Endothelial cell (in vitro differentiated cells): ENCODE results near the gene FCRL3. TPM values are rescaled to one million over a fixed set of nuclear protein-coding genes. Genes with fewer than 3 reads are reported as not detected.

Source experiments
- DNase-seq: peaks from one replicate; pipeline ENCODE4 v3.0.0; 2021; ENCODE audit warnings: low spot score
- H3K27ac Mint-ChIP-seq: one replicate; pipeline ENCODE4 v1.8.0; 2021; ENCODE audit warnings: mixed read lengths, inconsistent platforms; ENCODE audit not compliant: unreplicated experiment
- H3K27me3 Mint-ChIP-seq: one replicate; pipeline ENCODE4 v1.8.0; 2021; ENCODE audit warnings: mild to moderate bottlenecking, moderate library complexity, mixed read lengths, inconsistent platforms; ENCODE audit not compliant: unreplicated experiment
- H3K36me3 Mint-ChIP-seq: one replicate; pipeline ENCODE4 v1.8.0; 2021; ENCODE audit warnings: mild to moderate bottlenecking, low read depth, mixed read lengths, inconsistent platforms; ENCODE audit not compliant: unreplicated experiment
- H3K4me1 Mint-ChIP-seq: one replicate; pipeline ENCODE4 v1.8.0; 2021; ENCODE audit warnings: mild to moderate bottlenecking, mixed read lengths, inconsistent platforms; ENCODE audit not compliant: unreplicated experiment
- H3K4me3 Mint-ChIP-seq: one replicate; pipeline ENCODE4 v1.8.0; 2021; ENCODE audit warnings: mild to moderate bottlenecking, mixed read lengths, inconsistent platforms; ENCODE audit not compliant: unreplicated experiment
- H3K9me3 Mint-ChIP-seq: one replicate; pipeline ENCODE4 v1.8.0; 2021; ENCODE audit warnings: mixed read lengths, inconsistent platforms; ENCODE audit not compliant: unreplicated experiment
- CTCF ChIP-seq: fragments of 200-600 bp; sonication (generic); IDR thresholded peaks from one replicate; pipeline ENCODE4 v1.5.0; 2021; ENCODE audit warnings: antibody characterized with exemption; ENCODE audit not compliant: unreplicated experiment
- total RNA-seq: library from RNA; stranded (reverse); fragmentation: NEBNext Ultra II Directional; extraction: Animal tissue kit (Norgen Biotek cat#: 25700); gene quantifications from one replicate; pipeline ENCODE4 v1.2.1, GENCODE V29; 2021; ENCODE audit not compliant: unreplicated experiment

The FCRL3 gene
- total RNA-seq, 1 donor from 2014 or later, result not detected

DNA sequence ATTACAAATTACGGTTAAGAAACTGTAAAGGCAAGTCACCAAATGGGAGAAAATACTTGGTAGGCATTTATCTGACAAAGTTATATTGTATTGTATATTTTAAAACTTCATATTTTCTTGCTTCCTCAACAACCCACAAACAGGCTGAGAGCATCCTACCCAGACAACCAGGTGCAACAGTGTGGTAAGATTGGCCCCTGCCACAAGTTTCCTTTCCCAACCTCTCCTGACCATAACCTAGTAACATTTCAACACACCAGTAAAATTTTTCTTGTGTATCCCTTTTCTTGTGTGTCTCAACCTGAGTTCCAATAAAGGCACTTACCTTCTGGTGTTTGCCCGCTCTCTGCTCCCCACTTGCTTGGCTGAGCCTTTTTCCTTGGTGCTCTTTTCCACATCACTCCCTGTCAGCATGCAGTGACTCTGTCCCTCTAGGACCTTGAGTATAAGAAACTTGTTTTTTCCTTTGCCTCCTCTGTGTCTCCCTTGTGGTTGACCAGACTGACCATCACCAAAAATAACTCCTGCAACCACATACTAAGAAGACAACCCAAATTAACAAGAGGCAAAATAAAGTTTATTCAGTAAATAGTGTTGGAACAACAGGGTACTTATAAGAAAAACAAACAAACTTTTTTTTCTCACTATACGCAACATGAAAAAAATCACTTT, 40.9 kb downstream of the FCRL3 start:
- no peak overlapping the region for H3K4me3 Mint-ChIP-seq
- no peaks in the 10 kb centered on the region for H3K9me3 Mint-ChIP-seq
- no peak for TF ChIP-seq CTCF
- no peak for DNase-seq
- no peaks in the 10 kb centered on the region for H3K4me1 Mint-ChIP-seq
- no peaks in the 10 kb centered on the region for H3K36me3 Mint-ChIP-seq
- H3K27ac Mint-ChIP-seq, result no peak overlapping the region
- H3K27me3 Mint-ChIP-seq, result no peaks in the 10 kb centered on the region

GRCh38 chr1:157658571-157658970, 42.0 kb downstream of the FCRL3 start:
- no peak for DNase-seq
- H3K4me3 Mint-ChIP-seq, result no peak overlapping the region
- no peaks in the 10 kb centered on the region for H3K27me3 Mint-ChIP-seq
- no peaks in the 10 kb centered on the region for H3K9me3 Mint-ChIP-seq
- H3K4me1 Mint-ChIP-seq, result no peaks in the 10 kb centered on the region
- TF ChIP-seq CTCF, result no peak
- H3K27ac Mint-ChIP-seq, result no peak overlapping the region
- H3K36me3 Mint-ChIP-seq, result no peaks in the 10 kb centered on the region

DNA sequence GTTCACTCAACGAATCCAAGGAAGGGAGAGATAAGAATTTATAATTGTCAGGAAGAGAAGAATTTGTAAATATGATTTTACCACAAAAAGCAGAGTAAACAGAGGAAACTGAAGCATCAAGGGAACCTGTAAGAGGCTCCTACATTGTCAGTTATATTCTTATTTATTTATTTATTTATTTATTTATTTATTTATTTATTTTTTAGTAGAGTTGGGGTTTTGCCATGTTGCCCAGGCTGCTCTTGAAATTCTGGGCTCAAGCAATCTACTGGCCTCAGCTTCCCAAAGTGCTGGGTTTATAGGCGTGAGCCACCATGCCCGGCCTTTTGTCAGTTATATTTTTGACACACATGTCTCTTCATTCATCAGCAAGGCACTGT, 47.1 kb downstream of the FCRL3 start:
- no peaks in the 10 kb centered on the region for H3K36me3 Mint-ChIP-seq

GRCh38 chr1:157652859-157653493, 47.6 kb downstream of the FCRL3 start:
- no peak overlapping the region for H3K4me3 Mint-ChIP-seq

More for the DNA sequence above, 47.1 kb downstream of the FCRL3 start:
- TF ChIP-seq CTCF, result no peak
- Mint-ChIP-seq H3K27me3 (no peaks in the 10 kb centered on the region), H3K9me3 (no peaks in the 10 kb centered on the region), H3K4me1 (no peaks in the 10 kb centered on the region), H3K4me3 (no peak overlapping the region), H3K27ac (no peak overlapping the region)
- DNase-seq, result no peak

More at GRCh38 chr1:157652859-157653493, 47.6 kb downstream of the FCRL3 start:
- H3K9me3 Mint-ChIP-seq, result no peaks in the 10 kb centered on the region
- no peak overlapping the region for H3K27ac Mint-ChIP-seq
- no peak for DNase-seq
- H3K4me1 Mint-ChIP-seq, result no peaks in the 10 kb centered on the region
- no peaks in the 10 kb centered on the region for H3K27me3 Mint-ChIP-seq
- no peaks in the 10 kb centered on the region for H3K36me3 Mint-ChIP-seq
- no peak for TF ChIP-seq CTCF
